Liver (tissue), 9 donors: ENCODE data around the gene BEST1. TPM values are rescaled to one million over a fixed set of nuclear protein-coding genes. Genes with fewer than 3 reads are reported as not detected.

ENCODE experiments used
- DNase-seq: peaks from one replicate; pipeline ENCODE4 v3.0.0-alpha.2; 2017; ENCODE audit warnings: low spot score
- H3K27ac ChIP-seq, 2 donors: one replicate each; pipeline ENCODE4 v1.7.0; 2013; ENCODE audit warnings: inconsistent platforms in 2 of 2, low read length in 2 of 2, control low read depth in 1 of 2, low read depth in 1 of 2, mild to moderate bottlenecking in 1 of 2
- H3K27me3 ChIP-seq, 4 donors: one replicate each; pipeline versions ENCODE4 v1.6.1 to v1.7.0; 2013; ENCODE audit warnings: low read length in 3 of 4, inconsistent platforms in 1 of 4, mild to moderate bottlenecking in 1 of 4, moderate library complexity in 1 of 4; ENCODE audit not compliant: control insufficient read depth in 4 of 4, insufficient read depth in 4 of 4
- H3K36me3 ChIP-seq, 4 donors: one replicate each; pipeline versions ENCODE4 v1.6.1 to v1.7.0; 2013; ENCODE audit warnings: low read length in 3 of 4, mild to moderate bottlenecking in 3 of 4, low read depth in 1 of 4, moderate library complexity in 1 of 4; ENCODE audit not compliant: control insufficient read depth in 4 of 4, insufficient read depth in 3 of 4
- H3K4me1 ChIP-seq, 4 donors: one replicate each; pipeline versions ENCODE4 v1.6.1 to v1.7.0; 2013; ENCODE audit warnings: low read length in 3 of 4, mild to moderate bottlenecking in 3 of 4, moderate library complexity in 1 of 4; ENCODE audit not compliant: control insufficient read depth in 4 of 4, insufficient read depth in 4 of 4
- H3K4me3 ChIP-seq, 3 donors: one replicate each; pipeline versions ENCODE4 v1.6.1 to v1.7.0; 2013; ENCODE audit warnings: low read length in 3 of 3, control low read depth in 1 of 3, low read depth in 1 of 3, mild to moderate bottlenecking in 1 of 3
- H3K9ac ChIP-seq, 2 donors: one replicate each; pipeline ENCODE4 v1.7.0; 2013; ENCODE audit warnings: low read length in 2 of 2, mild to moderate bottlenecking in 2 of 2, moderate library complexity in 2 of 2, control low read depth in 1 of 2, low read depth in 1 of 2
- H3K9me3 ChIP-seq, 4 donors: one replicate each; pipeline versions ENCODE4 v1.6.1 to v1.7.0; 2013; ENCODE audit warnings: low read length in 3 of 4; ENCODE audit not compliant: control insufficient read depth in 4 of 4
- ATF3 ChIP-seq: IDR thresholded peaks from 2 replicates; pipeline ENCODE4 v1.6.1; 2016; ENCODE audit warnings: antibody characterized with exemption
- EGR1 ChIP-seq, 2 donors: IDR thresholded peaks; 2 replicates each; pipeline ENCODE4 v1.6.1; 2016 to 2018; ENCODE audit warnings: antibody characterized with exemption in 2 of 2, low read depth in 2 of 2
- FOXA2 ChIP-seq: IDR thresholded peaks from 2 replicates; pipeline ENCODE4 v1.6.1; 2016; ENCODE audit warnings: antibody characterized with exemption
- HNF4G ChIP-seq: IDR thresholded peaks from 2 replicates; pipeline ENCODE4 v1.6.1; 2016; ENCODE audit warnings: antibody characterized with exemption
- JUND ChIP-seq, 2 donors: IDR thresholded peaks; 2 replicates each; pipeline ENCODE4 v1.6.1; 2016; ENCODE audit warnings: antibody characterized with exemption in 2 of 2
- MAX ChIP-seq: IDR thresholded peaks from 2 replicates; pipeline ENCODE4 v1.6.1; 2016; ENCODE audit warnings: antibody characterized with exemption
- RAD21 ChIP-seq, 2 donors: IDR thresholded peaks; 2 replicates each; pipeline ENCODE4 v1.6.1; 2016; ENCODE audit warnings: antibody characterized with exemption in 2 of 2, mild to moderate bottlenecking in 2 of 2
- REST ChIP-seq: IDR thresholded peaks from 2 replicates; pipeline ENCODE4 v1.6.1; 2016; ENCODE audit warnings: antibody characterized with exemption, mild to moderate bottlenecking
- RXRA ChIP-seq, 2 donors: IDR thresholded peaks; 2 replicates each; pipeline ENCODE4 v1.6.1; 2017 to 2018; ENCODE audit warnings: antibody characterized with exemption in 2 of 2, mild to moderate bottlenecking in 1 of 2
- TAF1 ChIP-seq: conservative IDR thresholded peaks from 2 replicates; pipeline ENCODE4 v1.6.1; 2016; ENCODE audit warnings: antibody characterized with exemption, mild to moderate bottlenecking
- ZBTB33 ChIP-seq: IDR thresholded peaks from 2 replicates; pipeline ENCODE4 v1.6.1; 2016; ENCODE audit warnings: antibody characterized with exemption
- WGBS: extraction: QIAGEN DNeasy Blood & Tissue Kit; methylation state at CpG from one replicate; pipeline ENCODE4 v1.1.7; 2013; 5-methylcytosine and 5-hydroxymethylcytosine counted together
- polyA plus RNA-seq, 2 donors: library from polyadenylated mRNA; stranded (reverse) in 1 of 2; unstranded in 1 of 2; fragments of 200-250 nt in 1 of 2; fragments of >200 nt in 1 of 2; fragmentation: Nextera tagmentation in 1 of 2; extraction: Ambion mirVana in 1 of 2; gene quantifications; one replicate each; pipeline versions ENCODE4 v1.2.1 to v1.2.3, GENCODE V29; 2013 to 2015
- total RNA-seq, 2 donors: library from RNA; depleted of rRNA; stranded (reverse); fragments of >200 nt; gene quantifications; one replicate each; pipeline ENCODE4 v1.2.3, GENCODE V29; 2014
- donor health status: healthy.
- donor health status: healthy.
- donor health status: healthy.
- donor health status: healthy.
- donor health status: healthy.

Gene BEST1
- total and polyA plus RNA-seq, 4 donors, result 0.22 to 1.6 (median 1.1) TPM

GRCh38 chr11:61972672-61973475 is 22.7 kb downstream of the BEST1 start (continued):
- peak; percentile 31 for TF ChIP-seq REST
- TF ChIP-seq RXRA (IDR thresholded peaks at IDR 0.05), result peak; percentile 62 to 68
- TF ChIP-seq TAF1, result peak; percentile 53
- TF ChIP-seq ATF3, result peak; percentile 86
- TF ChIP-seq EGR1 (IDR thresholded peaks at IDR 0.05; ENCODE audit: low read depth in 2 of 2), result peak in 1 of 2 donors; percentile 12
- TF ChIP-seq MAX, result no peak
- peak; percentile 48 for TF ChIP-seq FOXA2
- peak; percentile 83 for TF ChIP-seq HNF4G

GRCh38 chr11:61973476-61974162 is 23.5 kb downstream of the BEST1 start:
- Histone ChIP-seq H3K4me3 (no peak overlapping the region), H3K27ac (peak overlapping the region; percentile 89 to 92), H3K36me3 (no peaks in the 10 kb centered on the region), H3K9ac (peak overlapping the region; percentile 11 to 57), H3K4me1 (peaks cover 28 to 77% (median 44%) of the 10 kb centered on the region in 4 donors), H3K9me3 (no peaks in the 10 kb centered on the region), H3K27me3 (no peaks in the 10 kb centered on the region)
- 56% methylated on average over 10 of the region's 10 CpGs for WGBS
- no peak for DNase-seq
- TF ChIP-seq MAX, result no peak
- no peak for TF ChIP-seq REST
- TF ChIP-seq ZBTB33, result no peak
- TF ChIP-seq JUND (IDR thresholded peaks at IDR 0.05), result no peak
- TF ChIP-seq TAF1, result no peak
- no peak for TF ChIP-seq EGR1 (IDR thresholded peaks at IDR 0.05; ENCODE audit: low read depth in 2 of 2)
- TF ChIP-seq ATF3, result no peak
- TF ChIP-seq RAD21 (IDR thresholded peaks at IDR 0.05), result no peak
- no peak for TF ChIP-seq HNF4G
